Breast epithelium (tissue), 4 donors: Measurements from ENCODE around the gene DUXB. TPM values are rescaled to one million over a fixed set of nuclear protein-coding genes. Genes with fewer than 3 reads are reported as not detected.

Experiments used
- DNase-seq, 2 donors: peaks; one replicate each; pipeline ENCODE4 v3.0.0-alpha.2; 2019; ENCODE audit warnings: low spot score in 2 of 2
- H3K27ac ChIP-seq, 2 donors: fragments of 200-600 bp; sonication (generic) in 1 of 2; one replicate each; pipeline ENCODE4 v1.5.1; 2016 to 2019; ENCODE audit warnings: mild to moderate bottlenecking in 1 of 2
- H3K27me3 ChIP-seq, 2 donors: fragments of 200-600 bp; sonication (generic) in 1 of 2; one replicate each; pipeline versions ENCODE4 v1.5.1 to v1.6.0; 2017 to 2019; ENCODE audit warnings: control low read depth in 1 of 2, mild to moderate bottlenecking in 1 of 2
- H3K36me3 ChIP-seq: fragments of 200-600 bp; one replicate; pipeline ENCODE4 v1.5.1; 2019
- H3K4me1 ChIP-seq, 2 donors: fragments of 200-600 bp; sonication (generic); one replicate each; pipeline ENCODE4 v1.5.1; 2016 to 2019; ENCODE audit warnings: control low read depth in 1 of 2
- H3K4me3 ChIP-seq, 3 donors: fragments of 200-600 bp; sonication (generic); 1 replicate in 2 of 3; 2 replicates in 1 of 3; pipeline ENCODE4 v1.5.1; 2016 to 2019; ENCODE audit warnings: mild to moderate bottlenecking in 3 of 3, moderate library complexity in 2 of 3
- H3K9me3 ChIP-seq, 2 donors: fragments of 200-600 bp; sonication (generic) in 1 of 2; one replicate each; pipeline ENCODE4 v1.5.1; 2016 to 2019; ENCODE audit warnings: control low read depth in 1 of 2
- CTCF ChIP-seq, 3 donors: fragments of 450-650 bp; IDR thresholded peaks; one replicate each; pipeline ENCODE4 v1.5.1; 2016 to 2017; ENCODE audit warnings: antibody characterized with exemption in 3 of 3, mild to moderate bottlenecking in 3 of 3, moderate library complexity in 3 of 3
- POLR2A ChIP-seq: fragments of 450-650 bp; IDR thresholded peaks from one replicate; pipeline ENCODE4 v1.6.1; 2016; ENCODE audit warnings: antibody characterized with exemption, mild to moderate bottlenecking, moderate library complexity
- POLR2AphosphoS5 ChIP-seq, 3 donors: sonication (generic); formaldehyde crosslinking; IDR thresholded peaks; one replicate each; pipeline ENCODE4 v1.6.1; 2017; ENCODE audit warnings: antibody characterized with exemption in 3 of 3
- intact Hi-C: fragments of 100-400 bp; cut with DNase I; formaldehyde crosslinking; loops from one replicate; pipeline ENCODE4 v1.15.1; 2023; ENCODE audit warnings: low total_unique reads
- total RNA-seq, 3 donors: library from RNA; depleted of rRNA; stranded (reverse); fragments of >200 nt; gene quantifications; one replicate each; pipeline ENCODE4 v1.1.0, GENCODE V29; 2016

DUXB gene
- total RNA-seq, 3 donors from 2014 or later, result not detected

- Histone ChIP-seq H3K9me3 (no peaks in the 10 kb centered on the region), H3K27me3 (no peaks in the 10 kb centered on the region), H3K27ac (no peak overlapping the region), H3K4me1 (peaks cover 0 to 24% of the 10 kb centered on the region in 2 donors), H3K4me3 (no peak overlapping the region), H3K36me3 (no peaks in the 10 kb centered on the region)
- intact Hi-C loops, result no loop called here
- DNase-seq, result no peak
- TF ChIP-seq CTCF (IDR thresholded peaks at IDR 0.05), result no peak
These were observed 47.3 kb downstream of the DUXB start for GRCh38 chr16:75653922-75654321.

GRCh38 chr16:75648265-75649076 is 52.8 kb downstream of the DUXB start:
- H3K36me3 ChIP-seq, result no peaks in the 10 kb centered on the region
- peaks cover 0 to 34% of the 10 kb centered on the region in 2 donors for H3K4me1 ChIP-seq
- peak; percentile 78 to 82 for DNase-seq
- H3K9me3 ChIP-seq, result no peaks in the 10 kb centered on the region
- H3K27ac ChIP-seq, result peak overlapping the region; percentile 96 to 99
- no peaks in the 10 kb centered on the region for H3K27me3 ChIP-seq
- TF ChIP-seq CTCF (IDR thresholded peaks at IDR 0.05) (no peak), POLR2AphosphoS5 (IDR thresholded peaks at IDR 0.05) (peak in 1 of 3 donors; percentile 18), POLR2A (peak; percentile 18)
- peak overlapping the region; percentile 86 to 100 (median 87) for H3K4me3 ChIP-seq
- intact Hi-C loops, result no loop called here

- no peaks in the 10 kb centered on the region for H3K27me3 ChIP-seq
- TF ChIP-seq POLR2A, result peak; percentile 90
- TF ChIP-seq POLR2AphosphoS5 (IDR thresholded peaks at IDR 0.05), result peak; percentile 92 to 98 (median 94)
- TF ChIP-seq CTCF (IDR thresholded peaks at IDR 0.05), result no peak
- H3K27ac ChIP-seq, result peak within 1 kb of the TSS; percentile 96 to 99
- DNase-seq, result peak; percentile 92 to 93
- H3K4me1 ChIP-seq, result peaks cover 0 to 34% of the 10 kb centered on the region in 2 donors
- no peaks in the 10 kb centered on the region for H3K36me3 ChIP-seq
- H3K4me3 ChIP-seq, result peak within 1 kb of the TSS; percentile 86 to 100 (median 87)
- H3K9me3 ChIP-seq, result no peaks in the 10 kb centered on the region
- intact Hi-C loops, result no loop called here
These were observed 53.6 kb downstream of the DUXB start, which contains the start of the genes KARS1 and TERF2IP for GRCh38 chr16:75647492-75648264. Gene KARS1, minus strand, starts transcription at chr16:75647665. Its CDS starts 26 bp downstream, at chr16:75647639. Gene TERF2IP, plus strand, starts transcription at chr16:75647773. Its CDS starts 110 bp downstream, at chr16:75647883.

GRCh38 chr16:75647112-75647491 is 54.2 kb downstream of the DUXB start:
- DNase-seq, result no peak
- H3K9me3 ChIP-seq, result no peaks in the 10 kb centered on the region
- no peaks in the 10 kb centered on the region for H3K27me3 ChIP-seq
- H3K4me3 ChIP-seq, result peak overlapping the region; percentile 86 to 100 (median 87)
- peaks cover 0 to 30% of the 10 kb centered on the region in 2 donors for H3K4me1 ChIP-seq
- TF ChIP-seq POLR2A (no peak), CTCF (IDR thresholded peaks at IDR 0.05) (no peak), POLR2AphosphoS5 (IDR thresholded peaks at IDR 0.05) (no peak)
- intact Hi-C loops, result no loop called here
- peak overlapping the region; percentile 96 to 99 for H3K27ac ChIP-seq
- H3K36me3 ChIP-seq, result no peaks in the 10 kb centered on the region
